GM20000 (cell line): ENCODE data around the gene SCAPER.
A peak's percentile ranks its signal among the peaks of the same experiment; 100 is the strongest.

Experiments used
- DNase-seq: peaks from one replicate; pipeline ENCODE4 v3.0.0; 2012; ENCODE audit warnings: low spot score
- CTCF ChIP-seq: IDR thresholded peaks from 2 replicates; pipeline ENCODE4 v1.5.1; 2012; ENCODE audit warnings: mild to moderate bottlenecking, control low read depth; ENCODE audit errors: extremely low read depth, missing control alignments

SCAPER gene

GRCh38 chr15:76334438-76335306 lies 570.5 kb downstream of the SCAPER start:
- no peak for TF ChIP-seq CTCF
- DNase-seq = no peak

GRCh38 chr15:76333720-76334437 lies 571.3 kb downstream of the SCAPER start:
- TF ChIP-seq CTCF = peak; percentile 42
- peak; percentile 31 for DNase-seq

- TF ChIP-seq CTCF = no peak
Measured at GRCh38 chr15:76333309-76333708, 571.8 kb downstream of the SCAPER start.

GRCh38 chr15:76332796-76333195 lies 572.3 kb downstream of the SCAPER start:
- DNase-seq = no peak
- TF ChIP-seq CTCF = no peak

More at GRCh38 chr15:76333309-76333708, 571.8 kb downstream of the SCAPER start:
- no peak for DNase-seq

GRCh38 chr15:76330080-76330680 lies 575.0 kb downstream of the SCAPER start:
- DNase-seq = no peak
- TF ChIP-seq CTCF = peak; percentile 18

- no peak for TF ChIP-seq CTCF
- no peak for DNase-seq
Measured at GRCh38 chr15:76328958-76329357, 576.2 kb downstream of the SCAPER start.
